ENCODE measurements around the gene SDC4. TPM values are rescaled to one million over a fixed set of nuclear protein-coding genes. Genes with fewer than 3 reads are reported as not detected.

SDC4 gene
- total and polyA plus RNA-seq, 9 of the 15 experiments (the other 6 are each of a cell fraction or from before 2014, with no cell fraction given) = 2.1 to 10.7 (median 6.3) TPM

DNA sequence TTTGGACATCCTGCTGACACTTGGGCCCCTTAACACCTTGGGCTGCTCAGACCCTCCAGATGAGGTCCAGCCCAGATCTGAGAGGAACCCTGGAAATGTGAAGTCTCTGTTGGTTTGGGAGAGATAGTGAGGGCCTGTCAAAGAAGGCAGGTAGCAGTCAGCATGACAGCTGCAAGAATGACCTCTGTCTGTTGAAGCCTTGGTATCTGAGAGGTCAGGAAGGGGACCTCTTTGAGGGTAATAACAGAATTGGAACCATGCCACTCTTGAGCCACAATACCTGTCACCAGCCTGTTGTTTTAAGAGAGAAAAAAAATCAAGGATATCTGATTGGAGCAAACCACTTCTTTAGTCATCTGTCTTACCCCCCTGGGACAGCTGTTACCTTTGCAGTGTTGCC lies 18.9 kb upstream of the SDC4 start:
- BruUV-seq (replicated peaks) = no TSS peak
- Histone ChIP-seq H4K20me1 (replicated peaks; ENCODE audit: control insufficient read depth, insufficient read depth, low read length) (no peaks in the 10 kb centered on the region), H3K4me1 (replicated peaks in 1 of 2; ENCODE audit: control insufficient read depth in 2 of 2, insufficient read depth in 2 of 2, low read length in 2 of 2) (peaks cover 9 to 11% of the 10 kb centered on the region in 2 experiments; a peak in 4 of 5 replicates), H3K4me3 (no peak overlapping the region), H3K9me1 (ENCODE audit: control insufficient read depth, insufficient read depth, low read length) (no peaks in the 10 kb centered on the region), H3K27me3 (ENCODE audit: control insufficient read depth in 2 of 2, insufficient read depth in 2 of 2, low read length in 2 of 2) (no peaks in the 10 kb centered on the region), H3K4me2 (ENCODE audit: insufficient read depth, low read length) (no peak overlapping the region), H3K79me2 (ENCODE audit: control insufficient read depth, insufficient read depth, low read length) (peaks cover 20% of the 10 kb centered on the region), H3K27ac (ENCODE audit: extremely low read depth, low read depth, low read length) (no peak overlapping the region), H3K9me3 (replicated peaks; ENCODE audit: control insufficient read depth, insufficient read depth, low read depth, low read length) (no peaks in the 10 kb centered on the region), H2AFZ (ENCODE audit: low read depth, low read length) (no peak overlapping the region), H3K9ac (ENCODE audit: insufficient read depth in 1 of 2, low read depth in 2 of 2, low read length in 2 of 2) (no peak overlapping the region), H3K36me3 (ENCODE audit: control insufficient read depth, insufficient read depth, low read length) (peaks cover 39% of the 10 kb centered on the region)
- DNase-seq (ENCODE audit: extremely low read depth in 1 of 4, low spot score in 3 of 4) (no peak), ATAC-seq (no peak), FAIRE-seq (no peak)
- no peak for TF ChIP-seq RNF2 (IDR thresholded peaks at IDR 0.05)
- TF ChIP-seq ZFPM2 (CRISPR knock-in tag; IDR thresholded peaks at IDR 0.05) = no peak
- no peak for TF ChIP-seq EP400 (IDR thresholded peaks at IDR 0.05)
- no peak for TF ChIP-seq CBFA2T3 (IDR thresholded peaks at IDR 0.05)
- TF ChIP-seq MXD1 (CRISPR knock-in tag; IDR thresholded peaks at IDR 0.05; ENCODE audit: borderline replicate concordance, poor library complexity, severe bottlenecking) = no peak
- TF ChIP-seq BDP1 (IDR thresholded peaks at IDR 0.05; ENCODE audit: insufficient read depth, insufficient read length) = no peak
- intact Hi-C loops (cut with micrococcal nuclease) = loop anchor here (10.0 kb wide), 1 partner anchor 608 kb away; the partner anchor contains the start of gene ZNF335
- ChIA-PET POLR2A (interaction anchor here (0.7 to 1.1 kb wide), 2 partner anchors 23 to 86 kb away, joined by 3 to 7 read pairs; no protein-coding TSS in a partner anchor), CTCF (ENCODE audit: low intra/inter-chr PET ratio) (no interaction called here)
- in situ Hi-C loops (cut with MboI) = loop anchor here (5.0 kb wide), 1 partner anchor 45 kb away; no protein-coding TSS in a partner anchor

DNA sequence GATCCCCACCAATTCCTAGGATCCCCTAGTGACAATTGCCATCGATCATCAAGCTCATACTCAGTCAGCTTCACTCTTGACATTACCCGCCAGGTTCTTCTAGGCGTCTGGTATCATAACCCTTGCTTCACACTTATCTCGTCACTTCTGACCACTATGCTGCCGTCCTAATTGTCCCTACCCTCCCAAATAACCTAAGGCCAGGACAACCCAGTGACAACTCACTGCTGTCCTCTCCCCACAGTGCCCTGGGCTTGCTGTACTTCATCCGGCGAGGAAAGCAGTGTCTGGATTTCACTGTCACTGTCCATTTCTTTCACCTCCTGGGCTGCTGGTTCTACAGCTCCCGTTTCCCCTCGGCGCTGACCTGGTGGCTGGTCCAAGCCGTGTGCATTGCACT lies 18.4 kb upstream of the SDC4 start:
- intact Hi-C loops (cut with micrococcal nuclease) = loop anchor here (10.0 kb wide), 1 partner anchor 608 kb away; the partner anchor contains the start of gene ZNF335
- CTCF ChIA-PET (ENCODE audit: low intra/inter-chr PET ratio) = no interaction called here
- Histone ChIP-seq H3K4me2 (ENCODE audit: insufficient read depth, low read length) (no peak overlapping the region), H4K20me1 (replicated peaks; ENCODE audit: control insufficient read depth, insufficient read depth, low read length) (no peaks in the 10 kb centered on the region), H3K9me1 (ENCODE audit: control insufficient read depth, insufficient read depth, low read length) (no peaks in the 10 kb centered on the region), H3K4me3 (no peak overlapping the region), H2AFZ (ENCODE audit: low read depth, low read length) (no peak overlapping the region), H3K36me3 (ENCODE audit: control insufficient read depth, insufficient read depth, low read length) (peaks cover 39% of the 10 kb centered on the region), H3K4me1 (replicated peaks in 1 of 2; ENCODE audit: control insufficient read depth in 2 of 2, insufficient read depth in 2 of 2, low read length in 2 of 2) (peaks cover 9 to 11% of the 10 kb centered on the region in 2 experiments; a peak in 4 of 5 replicates), H3K27me3 (ENCODE audit: control insufficient read depth in 2 of 2, insufficient read depth in 2 of 2, low read length in 2 of 2) (no peaks in the 10 kb centered on the region), H3K9me3 (replicated peaks; ENCODE audit: control insufficient read depth, insufficient read depth, low read depth, low read length) (no peaks in the 10 kb centered on the region), H3K9ac (ENCODE audit: insufficient read depth in 1 of 2, low read depth in 2 of 2, low read length in 2 of 2) (peak overlapping the region in 1 of 2 experiments; percentile 68; a peak in 2 of 4 replicates), H3K27ac (ENCODE audit: extremely low read depth, low read depth, low read length) (no peak overlapping the region), H3K79me2 (ENCODE audit: control insufficient read depth, insufficient read depth, low read length) (peaks cover 20% of the 10 kb centered on the region)
- DNase-seq (ENCODE audit: extremely low read depth in 1 of 4, low spot score in 3 of 4) = no peak
- in situ Hi-C loops (cut with MboI) = loop anchor here (5.0 kb wide), 1 partner anchor 44 kb away; no protein-coding TSS in a partner anchor
- WGBS (ENCODE audit: insufficient coverage, low coverage, missing lambda C conversion rate) = 85% methylated on average over 11 of the region's 11 CpGs
- ATAC-seq = no peak
- BruUV-seq (replicated peaks) = no TSS peak
- POLR2A ChIA-PET = interaction anchor here (0.7 to 1.1 kb wide), 2 partner anchors 22 to 86 kb away, joined by 3 to 7 read pairs; no protein-coding TSS in a partner anchor
- no peak for FAIRE-seq
- TF ChIP-seq NCOR1 (IDR thresholded peaks at IDR 0.05) = no peak
- no peak for TF ChIP-seq DMBX1 (CRISPR knock-in tag; IDR thresholded peaks at IDR 0.05; ENCODE audit: borderline replicate concordance)
- TF ChIP-seq E2F5 (CRISPR knock-in tag; IDR thresholded peaks at IDR 0.05) = no peak
- TF ChIP-seq, protein P1, sequence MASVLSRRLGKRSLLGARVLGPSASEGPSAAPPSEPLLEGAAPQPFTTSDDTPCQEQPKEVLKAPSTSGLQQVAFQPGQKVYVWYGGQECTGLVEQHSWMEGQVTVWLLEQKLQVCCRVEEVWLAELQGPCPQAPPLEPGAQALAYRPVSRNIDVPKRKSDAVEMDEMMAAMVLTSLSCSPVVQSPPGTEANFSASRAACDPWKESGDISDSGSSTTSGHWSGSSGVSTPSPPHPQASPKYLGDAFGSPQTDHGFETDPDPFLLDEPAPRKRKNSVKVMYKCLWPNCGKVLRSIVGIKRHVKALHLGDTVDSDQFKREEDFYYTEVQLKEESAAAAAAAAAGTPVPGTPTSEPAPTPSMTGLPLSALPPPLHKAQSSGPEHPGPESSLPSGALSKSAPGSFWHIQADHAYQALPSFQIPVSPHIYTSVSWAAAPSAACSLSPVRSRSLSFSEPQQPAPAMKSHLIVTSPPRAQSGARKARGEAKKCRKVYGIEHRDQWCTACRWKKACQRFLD (CRISPR knock-in tag; IDR thresholded peaks at IDR 0.05) = no peak
- TF ChIP-seq KLF1 (tag; IDR thresholded peaks at IDR 0.05) = no peak
- no peak for TF ChIP-seq NR3C1 (CRISPR knock-in tag; IDR thresholded peaks at IDR 0.05)

Data from K562 (cell line).